Effector memory CD8-positive, alpha-beta T cell (primary cell): ENCODE data around the gene PTH1R.
A peak's percentile ranks its signal among the peaks of the same experiment; 100 is the strongest.

Experiments used
- ATAC-seq: fragments of 150-1000 bp; cut with Tn5 transposase; replicated peaks from 2 replicates; pipeline ENCODE4 v1.10.0; 2021; ENCODE audit warnings: mild to moderate bottlenecking, moderate library complexity
- DNase-seq, 3 experiments: peaks; one replicate each; pipeline ENCODE4 v3.0.0; 2021
- H3K27ac Mint-ChIP-seq, 2 donors: one replicate each; pipeline ENCODE4 v1.8.0; 2022; ENCODE audit warnings: mild to moderate bottlenecking in 2 of 2, mixed read lengths in 2 of 2, moderate library complexity in 2 of 2
- H3K27me3 Mint-ChIP-seq, 2 donors: one replicate each; pipeline ENCODE4 v1.8.0; 2022; ENCODE audit warnings: mixed read lengths in 2 of 2
- H3K36me3 Mint-ChIP-seq: one replicate; pipeline ENCODE4 v1.8.0; 2022; ENCODE audit warnings: mild to moderate bottlenecking, moderate library complexity, mixed read lengths; ENCODE audit not compliant: insufficient read depth
- H3K4me1 Mint-ChIP-seq, 2 donors: one replicate each; pipeline ENCODE4 v1.8.0; 2022; ENCODE audit warnings: low read depth in 2 of 2, mixed read lengths in 2 of 2
- H3K4me3 Mint-ChIP-seq, 2 donors: one replicate each; pipeline ENCODE4 v1.8.0; 2022; ENCODE audit warnings: mild to moderate bottlenecking in 2 of 2, mixed read lengths in 2 of 2, moderate library complexity in 2 of 2
- H3K9me3 Mint-ChIP-seq, 2 donors: one replicate each; pipeline ENCODE4 v1.8.0; 2022; ENCODE audit warnings: mixed read lengths in 2 of 2

Gene PTH1R

GRCh38 chr3:46887980-46888494 lies 10.5 kb downstream of the PTH1R start:
- DNase-seq: no peak
- H3K27me3 Mint-ChIP-seq: peaks cover 41 to 72% of the 10 kb centered on the region in 2 donors
- no peak overlapping the region for H3K4me3 Mint-ChIP-seq
- ATAC-seq: no peak
- no peaks in the 10 kb centered on the region for H3K9me3 Mint-ChIP-seq
- H3K27ac Mint-ChIP-seq: no peak overlapping the region
- peaks cover 4% of the 10 kb centered on the region for H3K36me3 Mint-ChIP-seq
- peaks cover 0 to 11% of the 10 kb centered on the region in 2 donors for H3K4me1 Mint-ChIP-seq

DNA sequence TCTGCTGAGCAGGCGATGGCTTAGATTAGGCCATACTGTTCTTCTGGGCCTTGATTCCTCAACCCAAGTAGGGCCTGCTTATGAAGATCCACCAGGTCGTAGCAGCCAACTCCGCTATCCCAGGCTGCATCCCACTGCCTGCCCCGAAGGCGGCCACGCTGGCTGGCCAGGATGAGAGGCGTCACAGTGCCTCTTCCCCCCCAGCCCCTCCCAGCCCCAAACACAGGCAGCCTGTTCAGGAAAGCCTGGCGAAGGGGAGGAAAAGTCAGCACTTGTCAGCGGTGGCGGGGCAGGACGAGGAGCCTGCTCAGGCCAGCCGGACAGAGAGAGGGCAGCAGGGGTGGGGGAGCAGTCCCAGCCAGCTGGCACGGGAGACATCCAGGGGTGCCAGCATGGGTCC lies 11.2 kb downstream of the PTH1R start:
- Mint-ChIP-seq H3K9me3 (no peaks in the 10 kb centered on the region), H3K4me3 (no peak overlapping the region), H3K27me3 (peaks cover 43 to 75% of the 10 kb centered on the region in 2 donors), H3K36me3 (peaks cover 4% of the 10 kb centered on the region), H3K27ac (no peak overlapping the region), H3K4me1 (peaks cover 0 to 10% of the 10 kb centered on the region in 2 donors)
- ATAC-seq (no peak), DNase-seq (no peak)

DNA sequence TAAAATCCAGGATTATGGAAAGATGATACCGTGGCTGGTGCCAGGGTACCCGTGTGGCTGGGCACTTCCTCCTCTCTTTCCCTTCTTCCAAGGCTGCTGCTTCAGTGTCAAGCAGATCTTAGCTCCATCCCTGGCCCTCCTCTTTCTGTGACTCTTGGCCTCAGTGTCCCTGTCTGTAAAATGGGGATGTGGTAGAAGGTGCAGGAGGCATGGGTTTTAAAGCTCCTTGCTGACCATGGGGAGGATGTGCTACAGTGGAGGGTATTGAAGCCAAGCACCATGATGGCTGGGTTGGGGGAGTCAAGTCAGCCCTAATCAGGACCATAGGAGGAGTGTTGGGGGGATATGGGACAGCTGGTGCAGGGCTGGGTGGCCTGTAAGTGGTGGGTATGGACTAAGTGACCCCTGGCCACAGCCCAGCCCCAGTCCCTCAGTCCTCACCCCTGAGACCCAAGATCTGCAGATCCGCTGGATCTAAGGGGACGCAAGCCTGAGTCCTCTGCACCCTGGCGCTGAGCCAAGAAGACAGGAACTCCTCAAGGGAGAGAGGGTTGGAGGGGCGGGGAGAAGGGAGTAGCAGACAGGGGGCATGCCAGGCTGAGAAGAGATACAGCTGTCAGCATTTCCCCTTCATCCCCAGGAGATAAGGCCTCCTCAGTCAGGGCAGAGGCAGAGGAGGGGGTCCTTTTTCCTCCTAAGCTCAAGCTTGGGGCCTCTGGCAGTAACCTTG lies 12.0 kb downstream of the PTH1R start:
- Mint-ChIP-seq H3K36me3 (peaks cover 4% of the 10 kb centered on the region), H3K4me1 (peaks cover 0 to 9% of the 10 kb centered on the region in 2 donors), H3K4me3 (no peak overlapping the region), H3K9me3 (no peaks in the 10 kb centered on the region), H3K27me3 (peaks cover 40 to 75% of the 10 kb centered on the region in 2 donors), H3K27ac (peak overlapping the region in 1 of 2 donors; percentile 38)
- ATAC-seq (no peak), DNase-seq (no peak)

- peaks cover 36 to 75% of the 10 kb centered on the region in 2 donors for H3K27me3 Mint-ChIP-seq
- peaks cover 0 to 9% of the 10 kb centered on the region in 2 donors for H3K4me1 Mint-ChIP-seq
- no peak for ATAC-seq
- no peak overlapping the region for H3K27ac Mint-ChIP-seq
- peaks cover 4% of the 10 kb centered on the region for H3K36me3 Mint-ChIP-seq
- no peaks in the 10 kb centered on the region for H3K9me3 Mint-ChIP-seq
- no peak for DNase-seq
- no peak overlapping the region for H3K4me3 Mint-ChIP-seq
These were observed 12.6 kb downstream of the PTH1R start for GRCh38 chr3:46890132-46890531.

GRCh38 chr3:46891132-46891531 lies 13.6 kb downstream of the PTH1R start:
- no peak for DNase-seq
- Mint-ChIP-seq H3K27ac (no peak overlapping the region), H3K36me3 (peaks cover 8% of the 10 kb centered on the region), H3K9me3 (no peaks in the 10 kb centered on the region), H3K4me1 (peaks cover 0 to 12% of the 10 kb centered on the region in 2 donors), H3K27me3 (peaks cover 33 to 74% of the 10 kb centered on the region in 2 donors), H3K4me3 (peak overlapping the region in 1 of 2 donors; percentile 4)
- ATAC-seq: no peak

- no peak overlapping the region for H3K27ac Mint-ChIP-seq
- H3K27me3 Mint-ChIP-seq: peaks cover 33 to 82% of the 10 kb centered on the region in 2 donors
- ATAC-seq (peak; percentile 32), DNase-seq (no peak)
- peaks cover 8% of the 10 kb centered on the region for H3K36me3 Mint-ChIP-seq
- peak overlapping the region; percentile 54 to 60 for H3K4me3 Mint-ChIP-seq
- peaks cover 0 to 12% of the 10 kb centered on the region in 2 donors for H3K4me1 Mint-ChIP-seq
- no peaks in the 10 kb centered on the region for H3K9me3 Mint-ChIP-seq
These were observed 15.0 kb downstream of the PTH1R start for GRCh38 chr3:46892285-46893145.

GRCh38 chr3:46893146-46893748 lies 15.7 kb downstream of the PTH1R start:
- peaks cover 2 to 14% of the 10 kb centered on the region in 2 donors for H3K4me1 Mint-ChIP-seq
- H3K9me3 Mint-ChIP-seq: no peaks in the 10 kb centered on the region
- no peak for ATAC-seq
- H3K36me3 Mint-ChIP-seq: peaks cover 8% of the 10 kb centered on the region
- H3K4me3 Mint-ChIP-seq: peak overlapping the region in 1 of 2 donors; percentile 60
- H3K27me3 Mint-ChIP-seq: peaks cover 39 to 85% of the 10 kb centered on the region in 2 donors
- no peak overlapping the region for H3K27ac Mint-ChIP-seq
- no peak for DNase-seq

DNA sequence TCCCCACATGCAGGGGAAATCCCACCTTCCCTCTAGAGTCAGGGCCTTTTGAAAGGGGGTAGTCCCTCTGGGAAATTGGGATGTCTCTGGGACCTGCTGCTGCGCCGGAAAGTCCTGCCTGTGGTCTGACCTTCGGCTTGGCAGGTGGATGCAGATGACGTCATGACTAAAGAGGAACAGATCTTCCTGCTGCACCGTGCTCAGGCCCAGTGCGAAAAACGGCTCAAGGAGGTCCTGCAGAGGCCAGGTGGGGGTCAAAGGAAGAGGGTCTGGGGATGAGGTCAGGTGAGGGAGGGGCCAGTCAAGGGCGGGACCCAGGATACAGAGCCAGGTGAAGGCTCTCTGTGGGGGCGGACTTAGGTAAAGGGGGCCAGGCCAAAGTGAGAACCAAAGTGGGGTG lies 16.2 kb downstream of the PTH1R start:
- peaks cover 6 to 16% of the 10 kb centered on the region in 2 donors for H3K4me1 Mint-ChIP-seq
- ATAC-seq: no peak
- no peak overlapping the region for H3K27ac Mint-ChIP-seq
- H3K36me3 Mint-ChIP-seq: peaks cover 8% of the 10 kb centered on the region
- H3K4me3 Mint-ChIP-seq: no peak overlapping the region
- DNase-seq: no peak
- no peaks in the 10 kb centered on the region for H3K9me3 Mint-ChIP-seq
- H3K27me3 Mint-ChIP-seq: peaks cover 43 to 88% of the 10 kb centered on the region in 2 donors

DNA sequence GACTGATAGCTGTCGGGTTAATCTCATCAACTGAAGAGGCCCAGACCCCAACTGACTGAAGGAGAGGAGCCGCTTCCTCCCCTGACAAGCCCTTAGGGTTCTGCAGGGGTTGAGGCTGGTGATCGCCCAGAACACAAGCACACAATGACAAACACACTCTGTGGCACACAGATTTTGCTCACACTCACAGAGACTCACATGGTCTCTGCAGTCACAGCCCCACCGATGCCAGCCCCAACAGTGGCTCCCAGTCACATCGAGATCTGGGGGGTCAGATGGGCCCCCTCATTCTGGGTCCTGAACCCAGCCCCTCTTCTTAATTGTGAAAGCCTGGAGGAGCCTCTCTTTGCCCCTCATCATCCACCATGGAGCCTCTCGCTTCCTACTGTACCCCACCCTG lies 16.7 kb downstream of the PTH1R start:
- Mint-ChIP-seq H3K9me3 (no peaks in the 10 kb centered on the region), H3K27ac (no peak overlapping the region), H3K36me3 (peaks cover 8% of the 10 kb centered on the region), H3K4me1 (peaks cover 6 to 18% of the 10 kb centered on the region in 2 donors), H3K4me3 (no peak overlapping the region), H3K27me3 (peaks cover 48 to 91% of the 10 kb centered on the region in 2 donors)
- ATAC-seq: no peak
- DNase-seq: no peak

DNA sequence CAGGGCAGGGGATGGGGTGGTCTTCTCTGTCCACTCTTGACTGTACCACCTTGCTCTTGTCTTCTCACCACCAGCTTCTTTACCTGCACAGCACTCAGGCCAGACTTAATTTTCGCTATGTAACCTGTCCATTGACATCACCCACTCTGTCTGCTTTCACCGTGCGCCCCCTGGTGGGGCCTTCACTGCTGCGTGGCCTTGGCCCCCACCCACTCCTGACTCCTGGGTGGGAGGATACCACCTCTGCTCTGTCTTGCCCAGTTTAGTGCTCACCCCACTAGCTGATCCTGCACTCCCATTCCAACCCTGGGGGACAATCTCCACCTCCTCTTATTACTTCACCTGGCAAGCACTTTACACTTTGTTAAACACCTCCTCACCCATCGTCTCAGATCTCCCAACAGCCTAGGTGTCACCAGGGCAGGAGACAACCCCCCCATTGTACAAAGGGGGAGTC lies 17.7 kb downstream of the PTH1R start:
- no peaks in the 10 kb centered on the region for H3K9me3 Mint-ChIP-seq
- ATAC-seq: peak; percentile 83
- peak; percentile 79 to 81 (median 80) for DNase-seq
- no peak overlapping the region for H3K4me3 Mint-ChIP-seq
- no peak overlapping the region for H3K27ac Mint-ChIP-seq
- H3K27me3 Mint-ChIP-seq: peaks cover 49 to 88% of the 10 kb centered on the region in 2 donors
- peaks cover 8% of the 10 kb centered on the region for H3K36me3 Mint-ChIP-seq
- peaks cover 6 to 18% of the 10 kb centered on the region in 2 donors for H3K4me1 Mint-ChIP-seq

DNA sequence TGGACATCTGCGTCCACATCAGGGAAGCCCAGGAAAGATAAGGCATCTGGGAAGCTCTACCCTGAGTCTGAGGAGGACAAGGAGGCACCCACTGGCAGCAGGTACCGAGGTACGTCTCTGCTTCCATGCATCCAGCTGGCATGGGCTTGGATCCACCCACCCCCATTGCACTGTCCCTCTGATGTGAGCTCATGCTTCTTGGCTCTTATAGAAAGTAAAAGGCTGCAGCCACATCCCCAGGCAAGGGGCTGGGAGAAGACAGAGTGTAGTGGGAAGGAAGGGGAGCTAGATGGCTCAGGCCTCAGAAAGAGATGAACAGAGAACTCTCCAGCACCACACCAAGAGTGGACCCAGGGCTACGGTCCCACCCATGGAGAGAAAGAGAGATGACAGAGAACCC lies 18.2 kb downstream of the PTH1R start:
- ATAC-seq (no peak), DNase-seq (no peak)
- Mint-ChIP-seq H3K36me3 (peaks cover 8% of the 10 kb centered on the region), H3K27me3 (peaks cover 47 to 88% of the 10 kb centered on the region in 2 donors), H3K4me3 (no peak overlapping the region), H3K9me3 (no peaks in the 10 kb centered on the region), H3K4me1 (peaks cover 6 to 18% of the 10 kb centered on the region in 2 donors), H3K27ac (no peak overlapping the region)

GRCh38 chr3:46896386-46896785 lies 18.9 kb downstream of the PTH1R start:
- no peak for ATAC-seq
- Mint-ChIP-seq H3K4me3 (no peak overlapping the region), H3K4me1 (peaks cover 6 to 18% of the 10 kb centered on the region in 2 donors)

DNA sequence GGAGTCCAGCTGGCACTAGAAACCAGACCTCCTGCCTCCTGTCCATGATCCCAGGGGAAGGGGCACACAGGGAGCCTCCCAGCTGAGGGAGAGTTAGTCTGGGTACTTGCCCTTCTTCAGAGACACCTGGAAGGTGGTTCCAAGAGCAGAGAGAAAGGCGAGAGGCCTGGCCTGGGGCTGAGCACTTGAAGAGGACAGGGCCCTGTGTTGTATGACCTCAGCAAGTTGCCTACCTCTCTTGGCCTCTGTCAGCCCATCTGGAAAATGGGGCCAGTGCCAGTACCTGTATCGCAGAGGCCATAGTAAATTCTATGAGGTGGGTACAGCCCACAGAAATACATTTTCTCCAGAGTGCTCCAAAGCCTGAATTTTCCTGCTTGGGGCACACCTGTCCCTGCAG lies 19.5 kb downstream of the PTH1R start:
- Mint-ChIP-seq H3K4me3 (no peak overlapping the region), H3K9me3 (no peaks in the 10 kb centered on the region), H3K36me3 (peaks cover 3% of the 10 kb centered on the region), H3K4me1 (peaks cover 6 to 18% of the 10 kb centered on the region in 2 donors), H3K27me3 (peaks cover 34 to 75% of the 10 kb centered on the region in 2 donors), H3K27ac (no peak overlapping the region)
- ATAC-seq: no peak
- no peak for DNase-seq

More at GRCh38 chr3:46896386-46896785, 18.9 kb downstream of the PTH1R start:
- peaks cover 41 to 82% of the 10 kb centered on the region in 2 donors for H3K27me3 Mint-ChIP-seq
- peaks cover 5% of the 10 kb centered on the region for H3K36me3 Mint-ChIP-seq
- H3K27ac Mint-ChIP-seq: no peak overlapping the region
- DNase-seq: no peak
- no peaks in the 10 kb centered on the region for H3K9me3 Mint-ChIP-seq
